IPS-18c (cell line): ENCODE results near the gene COPS7A.

ENCODE experiments used
- H3K4me3 ChIP-seq: 2 replicates; pipeline ENCODE4 v1.7.0; 2013; ENCODE audit warnings: low read depth, mild to moderate bottlenecking, low read length, moderate library complexity; ENCODE audit not compliant: insufficient read depth
- H3K9me3 ChIP-seq: one replicate; pipeline ENCODE4 v1.6.1; 2013; ENCODE audit warnings: mild to moderate bottlenecking, low read length, moderate library complexity; ENCODE audit not compliant: control insufficient read depth, insufficient read depth

COPS7A gene

GRCh38 chr12:6723607-6724408, at the start of gene COPS7A:
TSS of gene COPS7A (plus strand) at chr12:6724046. CDS start at chr12:6724657, 611 bp downstream.
- peak within 1 kb of the TSS; percentile 45 for H3K4me3 ChIP-seq

DNA sequence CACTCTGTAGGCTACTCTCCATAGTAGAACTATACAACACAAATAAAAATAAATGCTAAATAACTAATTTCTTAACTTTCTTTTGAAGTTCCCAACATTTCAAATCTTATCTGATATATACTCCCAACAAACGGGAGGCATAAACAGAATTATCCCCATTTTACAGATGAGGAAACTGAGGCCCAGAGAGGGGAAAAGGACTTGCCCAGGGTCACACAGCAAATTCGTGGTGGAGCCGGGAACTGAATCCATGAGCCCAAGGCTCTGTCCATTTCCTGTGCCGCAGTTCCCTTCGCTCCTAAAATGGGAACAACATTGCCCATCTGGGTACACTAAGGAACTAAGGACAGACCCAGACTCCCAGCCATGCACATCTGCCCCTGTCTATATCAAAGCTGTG, 46.9 kb upstream of the COPS7A start:
- H3K9me3 ChIP-seq = no peaks in the 10 kb centered on the region
- no peak overlapping the region for H3K4me3 ChIP-seq

More at GRCh38 chr12:6723607-6724408, at the start of gene COPS7A:
- H3K9me3 ChIP-seq = no peaks in the 10 kb centered on the region

GRCh38 chr12:6684609-6685008, 39.2 kb upstream of the COPS7A start:
- no peak overlapping the region for H3K4me3 ChIP-seq
- H3K9me3 ChIP-seq = no peaks in the 10 kb centered on the region

DNA sequence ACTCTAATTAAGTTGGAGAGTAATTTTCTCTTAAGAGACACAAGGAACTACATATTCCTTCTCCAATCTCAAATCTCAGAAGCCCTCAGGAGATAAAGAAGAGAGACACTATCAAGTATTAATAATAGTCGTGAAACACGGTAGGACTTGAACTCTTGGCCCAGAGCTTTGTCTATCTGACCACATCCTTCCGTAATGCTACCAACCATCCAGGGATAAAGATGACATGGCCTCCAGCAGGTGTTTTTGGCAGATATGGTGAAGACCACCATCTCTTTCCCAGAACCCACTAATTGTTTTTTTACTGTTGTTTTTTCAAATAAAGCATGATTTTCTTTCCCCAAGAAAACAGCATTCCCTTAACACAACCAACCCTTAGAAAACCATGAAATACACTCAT, 38.0 kb upstream of the COPS7A start:
- H3K9me3 ChIP-seq = no peaks in the 10 kb centered on the region
- H3K4me3 ChIP-seq = no peak overlapping the region

GRCh38 chr12:6688543-6688998, 35.3 kb upstream of the COPS7A start:
- H3K9me3 ChIP-seq = no peaks in the 10 kb centered on the region
- H3K4me3 ChIP-seq = peak overlapping the region; percentile 85

GRCh38 chr12:6688999-6689882, 34.6 kb upstream of the COPS7A start, which contains the start of gene ZNF384:
TSS of gene ZNF384 (minus strand) at chr12:6689375. CDS start at chr12:6679520, 9,855 bp downstream.
- no peaks in the 10 kb centered on the region for H3K9me3 ChIP-seq
- peak within 1 kb of the TSS; percentile 85 for H3K4me3 ChIP-seq

GRCh38 chr12:6691473-6691872, 32.4 kb upstream of the COPS7A start:
- no peaks in the 10 kb centered on the region for H3K9me3 ChIP-seq
- no peak overlapping the region for H3K4me3 ChIP-seq

- Histone ChIP-seq H3K4me3 (no peak overlapping the region), H3K9me3 (no peaks in the 10 kb centered on the region)
These were observed 31.0 kb upstream of the COPS7A start for GRCh38 chr12:6692888-6693287.

DNA sequence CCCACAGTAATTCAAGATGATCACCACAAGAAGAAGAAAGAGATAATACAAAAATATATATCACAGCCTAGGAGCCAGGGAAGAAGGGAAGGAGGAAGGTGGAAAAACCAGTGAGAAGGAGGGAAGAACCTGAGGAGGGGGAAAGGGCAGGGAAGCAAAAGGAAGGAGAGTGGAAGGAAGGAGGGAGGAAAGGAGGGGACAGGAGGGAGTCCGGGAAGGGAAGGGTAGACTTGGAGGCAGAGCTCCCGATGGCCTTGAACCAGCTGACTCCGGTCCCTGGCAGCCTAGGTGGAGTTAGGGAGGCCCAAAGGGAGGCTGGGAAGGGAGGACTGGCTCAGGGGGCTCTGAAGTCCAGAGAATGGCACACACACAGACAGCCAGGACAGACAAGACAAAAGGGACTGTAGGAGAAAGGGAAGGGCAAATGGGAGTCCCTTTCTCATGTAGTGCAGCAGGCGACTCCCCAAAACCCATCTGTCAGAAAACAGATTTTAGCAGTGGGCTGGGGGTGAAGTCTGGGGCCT, 30.0 kb upstream of the COPS7A start:
- Histone ChIP-seq H3K9me3 (no peaks in the 10 kb centered on the region), H3K4me3 (no peak overlapping the region)

GRCh38 chr12:6694701-6695100, 29.1 kb upstream of the COPS7A start:
- no peaks in the 10 kb centered on the region for H3K9me3 ChIP-seq
- H3K4me3 ChIP-seq = no peak overlapping the region

- H3K4me3 ChIP-seq = no peak overlapping the region
- no peaks in the 10 kb centered on the region for H3K9me3 ChIP-seq
These were observed 28.4 kb upstream of the COPS7A start for GRCh38 chr12:6695313-6696045.

- Histone ChIP-seq H3K4me3 (no peak overlapping the region), H3K9me3 (no peaks in the 10 kb centered on the region)
These were observed 26.9 kb upstream of the COPS7A start for GRCh38 chr12:6696690-6697583.

DNA sequence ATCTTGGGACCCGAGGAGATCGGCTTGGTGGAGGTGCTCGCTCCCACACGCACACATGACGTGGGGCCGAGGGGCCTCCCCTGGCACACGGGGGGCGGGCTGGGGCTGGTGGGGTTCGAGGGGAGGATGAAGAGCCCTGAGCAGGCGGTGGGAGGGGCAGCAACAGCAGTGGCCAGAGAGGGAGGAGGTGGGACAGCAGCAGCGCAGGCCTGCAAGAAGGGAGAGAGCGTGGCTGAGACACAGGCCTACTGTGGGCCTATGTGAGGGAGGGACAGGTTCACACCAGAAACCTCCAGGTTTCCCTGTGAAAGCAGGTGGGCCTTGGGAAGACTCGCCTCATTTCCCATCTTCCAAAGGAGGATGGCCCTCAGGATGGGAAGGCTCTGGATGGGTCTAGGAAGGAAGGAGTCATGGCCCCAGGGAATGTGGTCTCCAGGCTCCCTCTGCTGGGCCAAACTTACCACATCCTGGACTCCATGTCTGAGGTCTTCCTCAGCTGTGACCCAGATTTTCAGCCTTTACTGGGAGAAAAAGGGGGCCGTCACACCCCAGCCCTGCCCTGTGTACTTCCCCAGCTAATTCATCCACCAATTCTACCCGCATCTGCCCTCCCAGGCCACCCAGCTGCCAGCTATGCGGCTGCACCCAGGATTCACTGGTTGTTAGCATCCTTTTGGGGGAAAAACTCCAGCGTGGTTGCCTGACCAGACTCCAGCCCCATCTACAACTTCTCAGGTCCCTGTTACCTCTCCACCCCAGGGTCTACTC, 26.1 kb upstream of the COPS7A start:
- Histone ChIP-seq H3K4me3 (no peak overlapping the region), H3K9me3 (no peaks in the 10 kb centered on the region)

DNA sequence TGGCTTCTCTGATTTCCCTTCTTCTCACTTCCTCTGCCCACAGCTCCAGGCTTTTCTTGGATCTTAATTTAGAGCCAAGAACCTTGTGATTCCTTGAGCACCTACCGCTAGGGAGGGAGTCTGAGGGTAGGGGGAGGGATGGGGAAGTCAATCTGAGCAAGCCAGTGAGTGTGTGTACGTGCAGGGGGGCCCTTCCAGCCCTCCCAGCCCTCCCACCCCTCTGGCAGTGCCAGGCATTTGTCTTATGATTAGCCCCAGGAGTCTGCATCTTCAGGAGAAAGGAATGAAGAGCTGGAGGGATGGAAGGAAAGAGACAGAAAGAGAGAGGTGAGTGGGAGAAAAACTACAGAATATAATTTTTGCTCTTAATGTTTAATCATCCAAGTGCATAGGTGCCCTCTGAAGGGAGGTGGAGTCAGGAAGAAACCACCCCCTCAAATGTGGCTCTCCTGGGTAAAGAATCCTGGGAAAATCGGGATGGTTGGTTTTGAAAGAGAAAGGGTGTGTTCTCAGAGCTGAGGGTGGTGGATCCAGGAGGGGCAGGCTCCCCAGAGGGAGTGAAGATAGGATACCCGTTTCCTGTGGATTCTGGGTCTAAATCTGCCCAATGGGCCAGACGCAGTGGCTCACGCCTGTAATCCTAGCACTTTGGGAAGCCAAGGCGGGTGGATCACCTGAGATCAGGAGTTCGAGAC, 25.3 kb upstream of the COPS7A start:
- H3K9me3 ChIP-seq = no peaks in the 10 kb centered on the region
- H3K4me3 ChIP-seq = no peak overlapping the region
